CD4-positive, alpha-beta T cell (primary cell): ENCODE data around the gene DBX1. TPM values are rescaled to one million over a fixed set of nuclear protein-coding genes. Genes with fewer than 3 reads are reported as not detected.
A peak's percentile ranks its signal among the peaks of the same experiment; 100 is the strongest.

ENCODE experiments used
- ATAC-seq: fragments of 200-7000 bp; cut with Tn5 transposase; one replicate; pipeline ENCODE4 v1.10.0; 2022; ENCODE audit warnings: mild to moderate bottlenecking; ENCODE audit not compliant: poor library complexity
- CTCF ChIA-PET: fragments of 350-600 bp; sonication (Branson Sonifier 250); formaldehyde crosslinking; loops from one replicate; lab custom pipeline; 2021; ENCODE audit warnings: antibody characterized with exemption, inconsistent platforms; lab: Charles Lee
- POLR2A ChIA-PET: fragments of 350-600 bp; sonication (Branson Sonifier 250); formaldehyde crosslinking; loops from one replicate; lab custom pipeline; 2021; ENCODE audit warnings: antibody characterized with exemption, inconsistent platforms; lab: Charles Lee
- DNase-seq, 14 experiments: peaks; one replicate each; pipeline ENCODE4 v3.0.0-alpha.2; 2013 to 2020; ENCODE audit warnings: mixed read lengths in 2 of 14
- H3K27ac ChIP-seq, 2 donors: one replicate each; pipeline versions ENCODE4 v1.5.1 to v1.7.0; 2013; ENCODE audit warnings: low read length in 2 of 2, low read depth in 1 of 2, mild to moderate bottlenecking in 1 of 2
- H3K27me3 ChIP-seq, 2 experiments: 1 replicate in 1 of 2; 2 replicates in 1 of 2; pipeline versions ENCODE4 v1.6.1 to v1.7.0; 2013; ENCODE audit warnings: low read length in 2 of 2, control low read depth in 1 of 2, mild to moderate bottlenecking in 1 of 2, moderate library complexity in 1 of 2; ENCODE audit not compliant: insufficient read depth in 2 of 2, control insufficient read depth in 1 of 2
- H3K36me3 ChIP-seq: one replicate; pipeline ENCODE4 v1.6.1; 2013; ENCODE audit warnings: low read length, control low read depth; ENCODE audit not compliant: insufficient read depth
- H3K4me1 ChIP-seq: one replicate; pipeline ENCODE4 v1.6.1; 2013; ENCODE audit warnings: low read length, control low read depth; ENCODE audit not compliant: insufficient read depth
- H3K4me3 ChIP-seq: one replicate; pipeline ENCODE4 v1.5.1; 2013; ENCODE audit warnings: mild to moderate bottlenecking, low read length, moderate library complexity
- H3K9me3 ChIP-seq, 2 experiments: 1 replicate in 1 of 2; 2 replicates in 1 of 2; pipeline versions ENCODE4 v1.6.1 to v1.7.0; 2013; ENCODE audit warnings: low read length in 2 of 2, mild to moderate bottlenecking in 2 of 2, control low read depth in 1 of 2, moderate library complexity in 1 of 2; ENCODE audit not compliant: control insufficient read depth in 1 of 2, insufficient read depth in 1 of 2
- H3K27ac Mint-ChIP-seq: one replicate; pipeline ENCODE4 v1.8.0; 2020; ENCODE audit warnings: mixed read lengths
- H3K27me3 Mint-ChIP-seq: one replicate; pipeline ENCODE4 v1.8.0; 2021; ENCODE audit warnings: mixed read lengths
- H3K36me3 Mint-ChIP-seq: one replicate; pipeline ENCODE4 v1.8.0; 2021; ENCODE audit warnings: low read depth, mixed read lengths
- H3K4me1 Mint-ChIP-seq: one replicate; pipeline ENCODE4 v1.8.0; 2021; ENCODE audit warnings: low read depth, mixed read lengths
- H3K4me3 Mint-ChIP-seq: one replicate; pipeline ENCODE4 v1.8.0; 2020; ENCODE audit warnings: mild to moderate bottlenecking, mixed read lengths
- H3K9me3 Mint-ChIP-seq: one replicate; pipeline ENCODE4 v1.8.0; 2020; ENCODE audit warnings: mixed read lengths
- intact Hi-C, 2 experiments: fragments of 100-400 bp; cut with DNase I in 1 of 2; cut with micrococcal nuclease in 1 of 2; formaldehyde crosslinking; loops; one replicate each; pipeline versions ENCODE4 v1.15.1 to v1.9.0; 2023 to 2025; cut with DNase I, micrococcal nuclease
- total RNA-seq, 174 experiments: library from RNA in 2 of 174; stranded (reverse) in 2 of 174; gene quantifications; one replicate each; pipeline ENCODE4 v1.2.3 and lab custom pipeline; 2021 to 2026
- TF ChIP-seq, protein P1 (sequence below): fragments of 200-600 bp; IDR thresholded peaks from one replicate; pipeline ENCODE4 v1.8.0; 2022; ENCODE audit warnings: antibody characterized with exemption, mild to moderate bottlenecking

DBX1 gene
- total RNA-seq, 2 experiments from 2014 or later, result 0.17 to 0.19 TPM

DNA sequence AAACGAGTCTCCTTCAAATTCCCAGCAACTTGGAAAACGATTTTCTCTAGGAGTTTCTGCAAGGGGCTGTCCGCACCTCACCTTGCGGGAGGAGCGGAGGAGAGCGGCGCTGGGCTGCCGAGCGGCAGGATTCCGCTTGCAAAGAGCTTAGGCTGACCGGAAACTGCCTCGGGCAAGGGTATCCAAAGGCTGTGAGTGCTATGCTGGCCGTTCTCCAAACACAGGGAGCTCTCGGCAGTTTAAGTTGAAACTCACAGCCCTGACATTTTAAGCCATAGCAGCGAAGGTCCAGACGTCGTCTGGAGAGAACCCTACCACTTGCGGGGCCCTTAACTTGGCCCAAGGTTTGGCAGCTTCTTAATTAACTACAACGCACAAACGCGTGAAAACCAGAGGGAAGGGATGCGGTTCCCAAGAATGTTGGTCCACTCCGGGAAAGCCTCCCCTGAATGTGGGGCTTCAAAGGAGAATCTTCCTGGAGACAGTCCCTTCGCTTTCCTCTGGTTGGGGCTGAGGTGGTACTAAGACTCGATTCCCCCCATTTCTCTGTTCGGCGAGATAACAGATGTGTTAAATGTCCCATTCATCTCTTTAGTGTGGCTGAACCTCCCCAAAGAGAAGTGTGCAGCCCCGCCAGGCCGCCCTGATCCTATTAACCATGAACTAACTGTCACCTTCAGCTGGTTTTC is 1.1 kb upstream of the DBX1 start:
- H3K36me3 Mint-ChIP-seq, result no peaks in the 10 kb centered on the region
- ChIA-PET POLR2A (no interaction called here), CTCF (interaction anchor here (1.1 kb wide), 1 partner anchor 28 kb away, joined by 3 read pairs; no protein-coding TSS in a partner anchor)
- peaks cover 60% of the 10 kb centered on the region for H3K4me1 Mint-ChIP-seq
- Histone ChIP-seq H3K9me3 (peaks cover 14 to 57% of the 10 kb centered on the region in 2 experiments), H3K4me1 (peaks cover 47% of the 10 kb centered on the region), H3K27ac (no peak overlapping the region), H3K27me3 (peaks cover 85 to 93% of the 10 kb centered on the region in 2 experiments), H3K4me3 (no peak overlapping the region), H3K36me3 (no peaks in the 10 kb centered on the region)
- TF ChIP-seq, protein P1, sequence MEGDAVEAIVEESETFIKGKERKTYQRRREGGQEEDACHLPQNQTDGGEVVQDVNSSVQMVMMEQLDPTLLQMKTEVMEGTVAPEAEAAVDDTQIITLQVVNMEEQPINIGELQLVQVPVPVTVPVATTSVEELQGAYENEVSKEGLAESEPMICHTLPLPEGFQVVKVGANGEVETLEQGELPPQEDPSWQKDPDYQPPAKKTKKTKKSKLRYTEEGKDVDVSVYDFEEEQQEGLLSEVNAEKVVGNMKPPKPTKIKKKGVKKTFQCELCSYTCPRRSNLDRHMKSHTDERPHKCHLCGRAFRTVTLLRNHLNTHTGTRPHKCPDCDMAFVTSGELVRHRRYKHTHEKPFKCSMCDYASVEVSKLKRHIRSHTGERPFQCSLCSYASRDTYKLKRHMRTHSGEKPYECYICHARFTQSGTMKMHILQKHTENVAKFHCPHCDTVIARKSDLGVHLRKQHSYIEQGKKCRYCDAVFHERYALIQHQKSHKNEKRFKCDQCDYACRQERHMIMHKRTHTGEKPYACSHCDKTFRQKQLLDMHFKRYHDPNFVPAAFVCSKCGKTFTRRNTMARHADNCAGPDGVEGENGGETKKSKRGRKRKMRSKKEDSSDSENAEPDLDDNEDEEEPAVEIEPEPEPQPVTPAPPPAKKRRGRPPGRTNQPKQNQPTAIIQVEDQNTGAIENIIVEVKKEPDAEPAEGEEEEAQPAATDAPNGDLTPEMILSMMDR, result no peak
- ATAC-seq (no peak), DNase-seq (peak in 1 of 14 experiments; percentile 10)
- intact Hi-C loops, result no loop called here
- H3K9me3 Mint-ChIP-seq, result no peaks in the 10 kb centered on the region
- H3K27me3 Mint-ChIP-seq, result peaks cover 90% of the 10 kb centered on the region
- H3K27ac Mint-ChIP-seq, result no peak overlapping the region
- peak overlapping the region; percentile 21 for H3K4me3 Mint-ChIP-seq

DNA sequence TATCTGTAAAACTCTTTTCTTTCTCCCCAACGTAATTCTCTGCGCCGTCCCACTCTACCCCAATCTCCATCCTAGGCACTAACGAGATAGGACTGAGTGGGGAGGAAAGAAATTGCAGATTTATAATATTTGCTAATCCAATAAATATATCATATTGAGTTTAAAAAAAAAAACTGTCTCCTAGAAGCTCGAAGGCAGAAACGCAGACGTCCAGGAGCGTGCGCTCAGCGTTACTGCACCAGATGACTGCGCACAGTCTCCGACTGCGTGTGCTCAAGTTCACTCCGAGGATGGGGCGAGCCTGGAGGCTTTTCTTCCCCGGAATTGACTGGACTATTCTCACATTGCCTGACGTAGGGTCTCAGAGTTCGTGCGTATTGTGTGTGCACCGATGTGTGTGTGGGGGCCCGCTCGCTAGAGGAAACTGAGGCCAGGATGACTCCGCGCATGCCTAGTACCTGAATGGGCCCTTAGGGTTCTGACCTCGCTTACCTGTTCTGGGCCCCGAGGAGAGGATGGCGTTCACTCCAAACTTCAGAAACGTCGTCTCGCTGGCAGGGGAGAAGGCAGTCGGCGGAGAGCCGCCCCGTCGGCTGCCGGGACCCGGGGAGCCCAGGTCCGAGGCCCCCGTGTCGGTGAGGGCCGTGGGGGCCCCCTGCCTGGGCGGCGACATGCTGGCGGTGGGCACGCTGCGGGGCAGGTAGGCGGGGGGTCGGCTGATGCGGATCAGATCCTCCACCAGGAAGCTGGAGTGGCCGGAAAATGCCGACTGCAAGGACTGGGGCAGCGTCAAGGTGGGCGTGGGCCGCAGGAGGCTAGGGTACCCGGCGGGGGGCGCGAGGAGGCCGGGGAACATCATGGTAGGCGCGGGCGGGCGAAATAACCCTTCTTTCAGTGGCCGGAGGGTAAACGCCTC is 551 bp downstream of the DBX1 start:
- TF ChIP-seq, protein P1, result no peak
- H3K4me1 Mint-ChIP-seq, result peaks cover 70% of the 10 kb centered on the region
- DNase-seq, result peak in 1 of 14 experiments; percentile 10
- ChIA-PET POLR2A (no interaction called here), CTCF (interaction anchor here (1.8 kb wide), 1 partner anchor 31 kb away, joined by 3 read pairs; no protein-coding TSS in a partner anchor)
- H3K27me3 Mint-ChIP-seq, result peaks cover 82% of the 10 kb centered on the region
- Histone ChIP-seq H3K9me3 (peaks cover 14 to 60% of the 10 kb centered on the region in 2 experiments), H3K27ac (no peak overlapping the region), H3K4me1 (peaks cover 55% of the 10 kb centered on the region), H3K36me3 (no peaks in the 10 kb centered on the region), H3K4me3 (no peak overlapping the region), H3K27me3 (peaks cover 81 to 87% of the 10 kb centered on the region in 2 experiments)
- intact Hi-C loops, result no loop called here
- no peak overlapping the region for H3K27ac Mint-ChIP-seq
- no peaks in the 10 kb centered on the region for H3K36me3 Mint-ChIP-seq
- H3K4me3 Mint-ChIP-seq, result peak overlapping the region; percentile 44
- no peak for ATAC-seq
- no peaks in the 10 kb centered on the region for H3K9me3 Mint-ChIP-seq

DNA sequence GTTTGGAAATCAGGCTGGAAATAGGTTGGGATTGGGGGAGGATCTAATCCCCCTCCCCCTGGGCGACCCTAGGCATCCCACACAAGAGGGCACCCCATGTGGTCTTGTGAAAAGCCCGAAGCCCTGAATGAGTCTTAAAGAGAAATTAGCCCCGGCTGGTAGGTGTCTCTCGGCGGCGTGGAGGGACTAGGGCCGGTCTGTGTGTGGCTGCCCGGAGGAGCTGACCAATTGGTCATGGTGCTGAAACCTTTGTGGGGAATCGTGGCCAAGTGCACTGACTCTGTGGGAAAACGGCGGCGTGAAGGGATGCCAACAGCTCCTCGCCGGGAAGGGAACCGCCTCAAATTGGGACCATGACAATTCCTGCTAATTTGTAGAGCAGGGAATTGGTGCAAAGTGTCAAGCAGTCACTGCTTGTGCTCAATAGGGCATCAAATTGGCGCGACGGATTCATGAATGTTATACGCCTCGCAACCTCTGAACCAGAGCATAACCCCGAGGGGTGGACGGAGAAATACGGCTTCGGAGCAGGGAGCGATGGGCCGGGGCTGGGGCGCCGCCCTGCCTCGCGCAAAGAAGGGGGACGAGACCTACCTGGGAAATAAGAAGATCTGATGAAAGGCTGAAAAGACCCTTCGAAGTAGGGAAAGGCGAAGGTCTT is 1.5 kb downstream of the DBX1 start:
- H3K27me3 ChIP-seq, result peaks cover 73 to 77% of the 10 kb centered on the region in 2 experiments
- ChIA-PET POLR2A (interaction anchor here (1.0 to 2.2 kb wide), 2 partner anchors 202 to 205 kb away, joined by 3 to 6 read pairs; partner anchors contain the start of gene HTATIP2), CTCF (interaction anchor here (1.8 kb wide), 1 partner anchor 30 kb away, joined by 3 read pairs; no protein-coding TSS in a partner anchor)
- no peak overlapping the region for H3K4me3 ChIP-seq
- H3K9me3 ChIP-seq, result peaks cover 14 to 60% of the 10 kb centered on the region in 2 experiments
- intact Hi-C loops, result no loop called here
- peak overlapping the region; percentile 44 for H3K4me3 Mint-ChIP-seq
- H3K27ac ChIP-seq, result no peak overlapping the region
- no peaks in the 10 kb centered on the region for H3K9me3 Mint-ChIP-seq
- H3K27me3 Mint-ChIP-seq, result peaks cover 74% of the 10 kb centered on the region
- DNase-seq (peak in 3 of 14 experiments; percentile 11 to 31 (median 22)), ATAC-seq (no peak)
- H3K4me1 ChIP-seq, result peaks cover 52% of the 10 kb centered on the region
- H3K4me1 Mint-ChIP-seq, result peaks cover 64% of the 10 kb centered on the region
- no peaks in the 10 kb centered on the region for H3K36me3 ChIP-seq
- no peaks in the 10 kb centered on the region for H3K36me3 Mint-ChIP-seq
- TF ChIP-seq, protein P1, result no peak
- peak overlapping the region; percentile 9 for H3K27ac Mint-ChIP-seq
